Frontal cortex (tissue), 4 donors: ENCODE measurements around the gene VWF. TPM values are rescaled to one million over a fixed set of nuclear protein-coding genes. Genes with fewer than 3 reads are reported as not detected.
A peak's percentile ranks its signal among the peaks of the same experiment; 100 is the strongest.
"Not testable (repeated sequence)": the region's sequence is repeated elsewhere in the genome, so short reads cannot be mapped to it uniquely, and the experiment has no call there.

Experiments
- DNase-seq, 2 donors: peaks; one replicate each; pipeline ENCODE4 v3.0.0; 2012; ENCODE audit warnings: low spot score in 2 of 2
- FAIRE-seq: peaks from 2 replicates; lab custom pipeline; 2012; peaks lifted over from hg19 to GRCh38; lab: Jason Lieb, UNC
- total RNA-seq: library from RNA; depleted of rRNA; stranded (reverse); fragments of >200 nt; gene quantifications from one replicate; pipeline ENCODE4 v1.2.3, GENCODE V29; 2014
- donor health status: control.
- donor health status: control.
- donor health status: control.

The VWF gene
- total RNA-seq, 1 donor from 2014 or later, result 8.2 TPM

DNA sequence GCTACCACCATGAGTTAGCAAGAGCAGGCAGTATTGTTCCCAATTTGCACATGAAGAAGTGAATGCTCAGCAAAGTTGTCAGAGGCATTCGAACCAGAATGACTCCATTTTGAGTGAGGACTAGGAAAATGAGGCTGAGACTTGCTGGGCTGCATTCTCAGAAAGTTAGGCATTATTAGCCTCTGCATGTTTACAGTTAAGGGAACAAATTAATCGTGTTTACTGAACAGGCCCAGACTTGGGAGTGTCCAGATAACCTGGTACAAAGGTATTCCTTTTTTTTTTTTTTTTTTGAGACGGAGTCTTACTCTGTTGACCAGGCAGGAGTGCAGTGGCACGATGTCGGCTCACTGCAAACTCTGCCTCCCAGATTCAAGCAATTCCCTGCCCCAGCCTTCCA, 22.5 kb upstream of the VWF start:
- FAIRE-seq (no peak), DNase-seq (no peak)

- no peak for DNase-seq
- no peak for FAIRE-seq
Observed at GRCh38 chr12:6146509-6146908, 22.0 kb upstream of the VWF start.

- FAIRE-seq (no peak), DNase-seq (no peak)
Observed at GRCh38 chr12:6145564-6145963, 21.1 kb upstream of the VWF start.

GRCh38 chr12:6143303-6143675, 18.8 kb upstream of the VWF start:
- no peak for DNase-seq
- no peak for FAIRE-seq

DNA sequence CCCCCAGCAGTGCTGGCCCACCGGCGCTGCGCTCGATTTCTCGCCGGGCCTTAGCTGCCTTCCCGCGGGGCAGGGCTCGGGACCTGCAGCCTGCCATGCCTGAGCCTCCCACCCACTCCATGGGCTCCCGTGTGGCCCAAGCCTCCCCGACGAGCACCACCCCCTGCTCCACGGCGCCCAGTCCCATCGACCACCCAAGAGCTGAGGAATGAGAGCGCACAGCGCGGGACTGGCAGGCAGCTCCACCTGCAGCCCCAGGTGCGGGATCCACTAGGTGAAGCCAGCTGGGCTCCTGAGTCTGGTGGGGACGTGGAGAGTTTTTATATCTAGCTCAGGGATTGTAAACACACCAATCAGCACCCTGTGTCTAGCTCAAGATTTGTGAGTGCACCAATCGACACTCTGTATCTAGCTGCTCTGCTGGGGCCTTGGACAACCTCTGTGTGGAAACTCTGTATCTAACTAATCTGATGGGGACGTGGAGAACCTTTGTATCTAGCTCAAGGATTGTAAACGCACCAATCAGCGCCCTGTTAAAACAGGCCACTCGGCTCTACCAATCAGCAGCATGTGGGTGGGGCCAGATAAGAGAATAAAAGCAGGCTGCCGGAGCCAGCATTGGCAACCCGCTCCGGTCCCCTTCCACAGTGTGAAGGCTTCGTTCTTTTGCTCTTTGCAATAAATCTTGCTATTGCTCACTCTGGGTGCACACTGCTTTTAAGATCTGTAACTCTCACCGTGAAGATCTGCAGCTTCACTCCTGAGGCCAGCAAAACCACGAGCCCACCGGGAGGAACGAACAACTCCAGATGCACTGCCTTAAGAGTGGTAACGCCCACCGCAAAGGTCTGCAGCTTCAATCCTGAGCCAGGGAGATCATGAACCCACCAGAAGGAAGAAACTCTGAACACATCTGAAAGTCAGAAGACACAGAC, 18.2 kb upstream of the VWF start:
- not testable (repeated sequence) for DNase-seq, FAIRE-seq

- not testable (repeated sequence) for DNase-seq, FAIRE-seq
Observed at GRCh38 chr12:6141731-6142367, 17.4 kb upstream of the VWF start.

GRCh38 chr12:6140651-6141447, 16.4 kb upstream of the VWF start:
- FAIRE-seq, result no peak

GRCh38 chr12:6135071-6135470, 10.6 kb upstream of the VWF start:
- FAIRE-seq (no peak), DNase-seq (no peak)

More at GRCh38 chr12:6140651-6141447, 16.4 kb upstream of the VWF start:
- DNase-seq, result peak in 1 of 2 donors; percentile 51

GRCh38 chr12:6133642-6134041, 9.2 kb upstream of the VWF start:
- DNase-seq (no peak), FAIRE-seq (no peak)

- DNase-seq, result no peak
- FAIRE-seq, result no peak
Observed at GRCh38 chr12:6132496-6132895, 8.0 kb upstream of the VWF start.

DNA sequence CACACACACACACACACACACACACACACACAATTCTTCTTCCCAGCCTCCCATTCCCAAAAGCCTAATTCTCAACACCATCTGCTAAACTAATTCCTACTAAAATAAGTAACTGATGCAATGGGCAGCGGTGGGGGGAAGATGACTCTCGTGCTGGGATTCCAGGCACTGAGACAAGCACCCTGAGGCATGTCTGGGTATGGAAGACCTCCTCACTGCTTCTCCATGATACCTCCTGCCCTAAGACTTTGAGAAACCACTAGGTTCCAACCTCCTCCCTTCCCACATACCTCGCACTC, 789 bp upstream of the VWF start:
- DNase-seq (no peak), FAIRE-seq (no peak)

DNA sequence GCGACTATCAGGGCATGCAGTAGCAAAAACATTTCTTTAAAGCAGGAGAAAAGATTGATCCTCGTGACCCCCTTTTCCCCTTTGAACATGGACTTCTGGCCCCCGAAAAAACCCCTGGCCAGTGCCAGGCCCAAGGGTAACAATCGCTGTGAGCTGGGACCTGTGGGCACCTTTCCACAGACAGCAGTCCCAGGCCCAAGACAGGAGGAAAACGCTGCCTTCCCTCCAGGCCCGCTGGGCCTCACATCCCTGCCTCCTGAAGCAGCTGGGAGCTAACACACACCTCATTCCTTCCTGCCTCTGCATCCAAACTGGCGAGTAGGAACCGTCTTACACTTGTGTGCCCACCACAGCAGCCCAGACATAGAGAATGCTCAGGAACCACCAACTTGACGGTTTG, 1.2 kb downstream of the VWF start:
- FAIRE-seq, result no peak

DNA sequence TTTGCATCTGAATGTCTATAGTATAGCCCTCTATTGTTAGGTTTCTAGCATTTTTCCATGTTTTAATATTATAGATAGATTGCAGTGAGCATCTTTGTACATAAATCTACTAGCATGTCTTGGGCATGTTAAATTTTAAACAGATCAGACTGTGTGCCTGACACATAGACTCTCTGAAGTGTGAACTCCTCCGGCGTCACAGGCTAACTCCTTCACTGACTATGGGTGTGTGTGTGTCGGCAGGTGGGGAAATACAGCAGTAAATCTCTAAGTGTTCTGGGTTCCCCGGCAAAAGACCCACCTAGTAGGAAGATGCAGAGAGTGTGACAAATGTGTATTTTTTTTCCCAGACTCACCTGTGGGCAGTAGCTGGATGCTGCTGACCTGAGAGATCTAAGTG, 2.3 kb downstream of the VWF start:
- FAIRE-seq (no peak), DNase-seq (no peak)

More for the DNA sequence above, 1.2 kb downstream of the VWF start:
- DNase-seq, result no peak

DNA sequence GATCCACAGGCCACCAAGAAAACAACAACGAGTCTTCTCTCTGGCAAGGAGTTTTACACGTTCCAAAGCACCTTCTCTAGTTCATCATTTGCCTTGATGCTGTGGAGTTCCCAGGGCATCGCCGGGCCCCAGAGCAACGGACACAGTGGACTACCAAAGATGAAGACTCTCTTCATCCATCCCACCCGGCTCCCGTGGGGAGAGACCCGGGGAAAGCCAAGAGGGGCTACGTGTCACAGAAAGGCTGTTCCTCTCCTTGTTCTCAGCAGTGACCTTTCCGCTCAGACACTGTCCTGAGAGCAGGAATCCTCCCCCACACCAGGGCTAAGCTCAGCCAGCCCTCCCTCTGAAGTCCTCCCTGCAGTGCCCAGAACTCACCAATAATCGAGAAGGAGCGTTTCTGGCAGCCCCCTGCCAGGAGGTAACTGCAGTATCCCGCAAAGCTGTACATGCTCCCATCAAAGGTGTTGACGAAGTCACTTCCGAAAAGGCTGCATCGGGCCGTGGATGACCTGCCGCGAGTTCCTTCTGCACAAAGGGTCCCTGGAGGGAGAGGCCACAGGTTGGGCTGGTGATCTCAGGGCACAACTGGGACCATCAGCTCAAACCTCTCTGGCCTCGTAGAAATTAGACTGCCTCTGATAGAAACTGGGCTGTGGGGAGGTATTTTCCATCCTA, 3.5 kb downstream of the VWF start:
- DNase-seq (no peak), FAIRE-seq (no peak)

- FAIRE-seq (no peak), DNase-seq (no peak)
Observed at GRCh38 chr12:6118891-6119568, 5.4 kb downstream of the VWF start.

GRCh38 chr12:6116471-6117021, 7.9 kb downstream of the VWF start:
- FAIRE-seq (no peak), DNase-seq (no peak)

DNA sequence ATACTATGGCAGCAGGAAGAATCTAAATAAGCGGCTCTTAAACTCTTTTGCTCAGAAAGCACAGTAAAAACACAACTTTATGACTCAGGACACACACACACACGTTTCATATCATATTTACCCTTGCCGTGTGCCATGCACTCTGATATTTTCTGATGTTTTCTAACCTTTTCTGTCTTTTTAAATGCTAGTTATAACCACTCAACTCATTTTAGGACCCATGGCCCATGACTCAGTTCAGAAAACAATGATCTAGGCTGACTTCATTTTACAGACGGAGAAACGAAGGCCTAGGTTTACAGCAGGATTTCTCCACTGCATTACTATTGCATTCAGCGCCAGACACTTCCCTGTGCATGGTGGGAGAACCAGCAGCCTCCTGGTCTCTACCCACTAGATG, 9.1 kb downstream of the VWF start:
- DNase-seq, result no peak

GRCh38 chr12:6114476-6114870, 10.0 kb downstream of the VWF start:
- no peak for FAIRE-seq
- DNase-seq, result no peak

More for the DNA sequence above, 9.1 kb downstream of the VWF start:
- no peak for FAIRE-seq
